HG03280 (cell line): ENCODE data around the gene NAB1.
"Not testable (repeated sequence)": the region's sequence is repeated elsewhere in the genome, so short reads cannot be mapped to it uniquely, and the experiment has no call there.

ENCODE experiments used
- ATAC-seq: cut with Tn5 transposase; IDR thresholded peaks from one replicate; pipeline ENCODE4 v1.9.1; 2021; ENCODE audit warnings: mild to moderate bottlenecking, moderate library complexity; ENCODE audit not compliant: unreplicated experiment

NAB1 gene, protein sequence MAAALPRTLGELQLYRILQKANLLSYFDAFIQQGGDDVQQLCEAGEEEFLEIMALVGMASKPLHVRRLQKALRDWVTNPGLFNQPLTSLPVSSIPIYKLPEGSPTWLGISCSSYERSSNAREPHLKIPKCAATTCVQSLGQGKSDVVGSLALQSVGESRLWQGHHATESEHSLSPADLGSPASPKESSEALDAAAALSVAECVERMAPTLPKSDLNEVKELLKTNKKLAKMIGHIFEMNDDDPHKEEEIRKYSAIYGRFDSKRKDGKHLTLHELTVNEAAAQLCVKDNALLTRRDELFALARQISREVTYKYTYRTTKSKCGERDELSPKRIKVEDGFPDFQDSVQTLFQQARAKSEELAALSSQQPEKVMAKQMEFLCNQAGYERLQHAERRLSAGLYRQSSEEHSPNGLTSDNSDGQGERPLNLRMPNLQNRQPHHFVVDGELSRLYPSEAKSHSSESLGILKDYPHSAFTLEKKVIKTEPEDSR

GRCh38 chr2:190649035-190649797 lies at the start of gene NAB1:
Gene NAB1 (plus strand): TSS chr2:190649083. CDS start chr2:190659177, 10,094 bp downstream.
- peak; percentile 48 for ATAC-seq

GRCh38 chr2:190599546-190600220 lies 49.2 kb upstream of the NAB1 start:
- no peak for ATAC-seq

DNA sequence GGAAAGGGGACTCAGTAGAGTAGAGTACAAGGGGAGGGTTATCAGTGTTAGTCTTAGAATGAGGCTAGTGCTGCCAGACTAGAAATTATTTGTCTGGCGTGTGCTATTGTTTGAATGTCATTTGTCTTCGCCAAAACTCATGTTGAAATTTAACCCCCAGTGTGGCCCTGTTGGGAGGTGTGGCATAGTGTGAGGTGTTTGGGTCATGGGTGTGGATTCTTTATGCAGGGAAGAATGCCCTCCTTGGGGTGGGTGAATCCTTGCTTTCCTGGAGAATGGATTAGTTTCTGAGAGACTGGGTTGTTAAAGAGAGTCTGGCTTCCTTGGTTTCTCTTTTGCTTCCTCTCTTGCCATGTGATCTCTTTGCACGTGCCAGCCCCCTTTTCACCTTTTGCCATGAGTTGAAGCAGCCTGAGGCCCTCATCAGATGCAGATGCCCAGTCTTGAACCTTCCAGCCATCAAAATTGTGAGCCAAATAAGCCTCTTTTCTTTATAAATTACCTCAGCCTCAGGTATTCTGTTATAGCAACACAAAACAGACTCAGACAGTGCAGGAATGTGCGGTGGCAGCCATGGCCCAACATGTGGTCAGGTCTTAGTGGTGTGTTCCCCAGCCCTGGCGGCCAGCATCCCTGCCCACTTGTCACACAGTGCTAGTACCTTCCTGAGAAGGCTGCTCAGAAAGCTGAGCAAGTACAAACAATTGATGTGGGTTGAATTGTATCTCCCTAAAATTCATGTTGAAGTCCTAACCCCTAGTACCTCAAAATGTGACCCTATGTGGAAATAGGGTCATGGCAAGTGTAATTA lies 48.4 kb upstream of the NAB1 start:
- ATAC-seq, result no peak

- no peak for ATAC-seq
Observed at GRCh38 chr2:190603374-190603773, 45.5 kb upstream of the NAB1 start.

GRCh38 chr2:190607014-190607597 lies 41.8 kb upstream of the NAB1 start:
- no peak for ATAC-seq

DNA sequence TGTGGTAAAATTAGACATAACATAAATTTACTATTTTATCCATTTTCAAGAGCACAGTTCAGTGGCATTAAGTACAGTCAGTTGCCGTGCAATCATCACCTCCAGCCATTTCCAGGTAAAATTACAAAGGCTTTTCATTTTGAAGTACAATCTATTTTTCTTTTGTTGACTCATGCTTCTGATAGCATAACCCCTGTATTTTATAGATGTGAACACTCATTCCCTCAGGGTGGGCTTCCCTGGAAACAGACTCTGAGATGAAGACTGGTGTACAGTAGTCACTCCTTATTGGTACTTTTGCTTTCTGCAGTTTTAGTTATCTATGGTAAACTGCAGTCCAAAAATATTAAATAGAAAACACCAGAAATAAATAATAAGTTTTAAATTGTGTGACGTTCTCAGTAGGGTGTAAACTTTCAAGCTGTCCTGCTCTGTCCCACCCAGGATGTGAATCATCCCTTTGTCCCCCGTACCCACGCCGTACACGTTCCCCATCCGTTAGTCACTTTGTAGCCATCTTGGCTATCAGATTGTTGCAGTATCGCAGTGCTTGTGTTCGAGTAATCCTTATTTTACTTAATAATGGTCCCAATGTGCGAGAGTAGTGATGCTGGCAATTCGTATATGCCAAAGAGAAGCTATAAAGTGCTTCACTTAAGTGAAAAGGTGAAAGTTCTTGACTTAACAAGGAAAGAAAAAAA lies 41.1 kb upstream of the NAB1 start:
- no peak for ATAC-seq

- not testable (repeated sequence) for ATAC-seq
Observed at GRCh38 chr2:190608863-190609262, 40.0 kb upstream of the NAB1 start.

DNA sequence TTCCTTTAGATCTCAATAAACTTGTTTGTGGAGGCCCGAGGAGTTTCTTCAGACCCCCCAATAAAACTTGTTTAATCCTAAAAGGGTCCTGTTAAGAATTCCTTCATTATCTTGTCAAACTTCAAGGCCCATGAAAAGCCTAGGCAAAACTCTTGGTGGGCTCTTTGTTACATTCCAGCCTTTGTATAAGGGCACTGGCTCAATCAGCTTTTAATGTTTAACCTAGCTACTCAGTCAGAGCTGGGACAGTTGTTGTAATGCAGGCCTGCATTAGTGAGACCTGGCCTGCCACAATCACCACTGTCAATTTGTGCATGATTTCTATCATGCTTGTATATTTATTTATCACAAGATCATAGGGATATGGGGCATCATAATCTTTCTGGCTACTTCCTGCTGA lies 39.5 kb upstream of the NAB1 start:
- ATAC-seq, result not testable (repeated sequence)

DNA sequence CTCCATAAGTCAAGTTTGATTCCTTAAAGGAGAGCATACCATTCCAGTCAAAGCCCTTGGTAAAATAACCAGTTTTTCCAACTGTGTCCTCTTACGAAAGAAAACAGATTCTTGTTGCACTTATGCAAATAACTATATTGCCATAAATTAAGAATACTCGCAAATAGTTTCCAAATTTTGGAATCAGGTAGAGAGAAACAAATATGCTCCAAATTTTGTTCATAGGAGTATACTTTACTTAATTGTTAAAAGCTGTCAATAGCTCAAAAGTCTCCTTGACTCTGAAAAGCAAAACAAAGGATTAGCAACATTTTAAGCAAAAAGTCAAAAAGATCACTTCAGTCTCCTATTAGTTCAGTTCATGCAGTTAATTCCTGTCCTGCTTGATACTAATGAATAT lies 38.4 kb upstream of the NAB1 start:
- not testable (repeated sequence) for ATAC-seq

- no peak for ATAC-seq
Observed at GRCh38 chr2:190615555-190616200, 33.2 kb upstream of the NAB1 start.

DNA sequence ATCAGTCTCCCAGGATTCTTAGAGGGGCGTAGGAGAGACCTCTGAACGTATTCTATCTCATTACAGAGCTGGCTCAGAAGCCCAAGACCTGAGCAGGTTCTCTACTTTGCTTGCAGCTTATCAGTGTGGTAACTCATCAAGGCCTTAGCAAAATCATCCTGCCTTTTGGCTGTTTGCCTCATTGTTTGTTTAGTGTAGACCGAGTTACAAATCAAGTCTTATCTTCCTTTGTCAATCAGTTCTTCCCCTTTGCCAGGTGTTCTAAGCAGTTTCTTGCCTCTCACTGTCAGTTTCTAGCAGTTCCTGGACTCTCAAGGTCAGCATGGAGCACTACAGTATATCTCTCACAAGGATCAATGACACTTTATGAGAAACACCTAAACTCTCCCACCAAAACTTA lies 30.9 kb upstream of the NAB1 start:
- no peak for ATAC-seq

DNA sequence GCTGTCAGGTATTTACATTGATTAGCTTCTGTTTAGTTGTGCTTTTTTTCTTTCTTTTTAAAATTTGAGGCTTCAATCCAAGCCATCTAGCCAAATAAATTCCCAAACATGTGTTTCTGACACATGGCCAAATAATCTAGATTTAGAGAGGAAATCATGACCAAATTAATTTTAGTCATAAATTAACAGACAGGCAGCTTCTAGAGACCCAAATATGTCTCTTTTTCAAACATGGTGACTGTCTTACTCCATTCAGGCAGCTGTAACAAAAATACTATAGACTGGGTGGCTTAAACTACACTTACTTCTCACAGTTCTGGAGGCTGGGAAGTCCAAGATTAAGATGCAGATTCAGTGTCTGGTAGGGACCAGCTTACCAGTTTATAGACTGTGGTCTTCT lies 23.2 kb upstream of the NAB1 start:
- ATAC-seq, result no peak

DNA sequence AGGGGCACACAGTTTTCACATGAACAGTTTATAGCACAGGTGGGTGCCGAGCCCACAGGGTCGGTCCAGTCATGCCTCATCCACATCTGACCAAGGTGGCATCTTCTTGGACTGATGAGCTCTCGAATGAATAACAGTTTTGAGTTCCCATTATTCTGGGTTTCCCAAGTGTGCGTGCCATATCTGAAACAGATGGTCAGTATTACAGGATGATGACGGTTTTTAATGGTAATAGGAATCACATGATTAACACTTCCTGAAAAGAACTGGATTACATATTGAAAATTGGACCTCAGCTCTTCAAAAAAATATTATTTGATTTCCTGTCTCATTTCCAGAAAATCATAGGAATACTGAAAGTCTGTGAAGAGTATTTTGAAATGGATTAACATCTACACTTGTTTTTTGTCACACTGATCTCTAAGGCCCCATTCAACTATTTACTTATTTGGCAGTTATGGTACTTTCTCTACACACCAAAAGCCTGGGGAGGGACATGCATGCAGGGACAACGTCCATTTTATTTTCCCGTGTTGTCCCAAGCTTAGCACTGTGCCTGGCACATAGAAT lies 22.2 kb upstream of the NAB1 start:
- no peak for ATAC-seq

GRCh38 chr2:190627448-190628412 lies 21.2 kb upstream of the NAB1 start:
- ATAC-seq, result peak; percentile 87

DNA sequence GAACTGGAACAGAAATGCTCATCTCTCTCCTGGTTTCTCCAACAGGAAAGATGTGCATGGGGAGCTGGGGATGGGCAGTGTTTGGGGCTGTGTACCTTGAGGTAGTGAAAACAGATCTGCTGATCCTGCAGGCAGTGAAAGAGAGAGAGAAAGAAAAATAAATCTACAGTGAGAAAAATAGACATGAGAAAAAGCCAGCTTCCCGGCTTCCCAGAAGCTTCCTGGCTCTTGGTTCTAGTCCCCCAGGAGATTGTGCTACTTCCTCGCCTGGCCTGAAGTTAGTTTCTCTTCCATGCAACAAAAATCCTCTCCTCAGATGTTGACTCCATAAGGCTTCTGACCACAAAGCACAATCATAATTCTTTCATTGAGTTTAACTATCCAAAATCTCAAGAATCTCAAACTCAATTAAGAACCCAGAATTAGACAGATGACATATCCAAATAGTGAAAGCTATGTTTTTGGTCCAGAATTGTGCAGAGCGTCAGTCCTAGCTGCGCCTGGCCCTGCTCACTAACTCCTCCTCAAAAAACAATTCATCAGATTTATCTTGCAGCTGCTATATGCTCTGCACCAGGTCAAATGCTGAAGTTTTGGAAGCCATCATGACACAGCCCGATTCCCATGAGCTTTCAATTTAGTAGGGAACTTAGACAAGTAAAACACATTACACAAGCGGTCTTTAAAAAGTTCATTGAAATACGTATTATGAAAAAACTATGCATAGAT lies 20.1 kb upstream of the NAB1 start:
- no peak for ATAC-seq

DNA sequence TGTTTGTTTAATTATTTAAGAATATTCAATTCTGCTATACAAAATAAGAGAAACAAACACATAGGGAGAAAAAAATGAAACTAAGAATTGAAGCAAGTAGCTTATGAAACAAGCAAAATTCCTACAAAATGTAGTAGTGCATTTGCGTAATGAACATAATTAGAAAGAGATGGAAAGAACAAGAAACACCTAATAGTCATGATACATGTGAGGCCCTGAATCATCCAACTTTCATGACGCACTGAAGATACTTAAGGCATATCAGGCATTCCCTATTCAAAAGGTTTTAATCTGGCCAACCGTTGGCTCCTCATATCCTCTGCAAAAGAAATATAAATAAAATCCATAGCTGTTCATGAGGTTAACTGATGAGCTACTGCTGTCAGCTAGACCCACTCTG lies 14.5 kb upstream of the NAB1 start:
- ATAC-seq, result no peak

- ATAC-seq, result no peak
Observed at GRCh38 chr2:190635781-190636180, 13.1 kb upstream of the NAB1 start.
